Putamen (tissue), 1 donor: ENCODE data around the gene INPP5K.
"Not testable (repeated sequence)": the region's sequence is repeated elsewhere in the genome, so short reads cannot be mapped to it uniquely, and the experiment has no call there.

Experiments
- DNase-seq: peaks from one replicate; pipeline ENCODE4 v3.0.0-alpha.2; 2016; ENCODE audit warnings: low spot score

Gene INPP5K

GRCh38 chr17:1464186-1464585 lies 52.2 kb downstream of the INPP5K start:
- DNase-seq = no peak

DNA sequence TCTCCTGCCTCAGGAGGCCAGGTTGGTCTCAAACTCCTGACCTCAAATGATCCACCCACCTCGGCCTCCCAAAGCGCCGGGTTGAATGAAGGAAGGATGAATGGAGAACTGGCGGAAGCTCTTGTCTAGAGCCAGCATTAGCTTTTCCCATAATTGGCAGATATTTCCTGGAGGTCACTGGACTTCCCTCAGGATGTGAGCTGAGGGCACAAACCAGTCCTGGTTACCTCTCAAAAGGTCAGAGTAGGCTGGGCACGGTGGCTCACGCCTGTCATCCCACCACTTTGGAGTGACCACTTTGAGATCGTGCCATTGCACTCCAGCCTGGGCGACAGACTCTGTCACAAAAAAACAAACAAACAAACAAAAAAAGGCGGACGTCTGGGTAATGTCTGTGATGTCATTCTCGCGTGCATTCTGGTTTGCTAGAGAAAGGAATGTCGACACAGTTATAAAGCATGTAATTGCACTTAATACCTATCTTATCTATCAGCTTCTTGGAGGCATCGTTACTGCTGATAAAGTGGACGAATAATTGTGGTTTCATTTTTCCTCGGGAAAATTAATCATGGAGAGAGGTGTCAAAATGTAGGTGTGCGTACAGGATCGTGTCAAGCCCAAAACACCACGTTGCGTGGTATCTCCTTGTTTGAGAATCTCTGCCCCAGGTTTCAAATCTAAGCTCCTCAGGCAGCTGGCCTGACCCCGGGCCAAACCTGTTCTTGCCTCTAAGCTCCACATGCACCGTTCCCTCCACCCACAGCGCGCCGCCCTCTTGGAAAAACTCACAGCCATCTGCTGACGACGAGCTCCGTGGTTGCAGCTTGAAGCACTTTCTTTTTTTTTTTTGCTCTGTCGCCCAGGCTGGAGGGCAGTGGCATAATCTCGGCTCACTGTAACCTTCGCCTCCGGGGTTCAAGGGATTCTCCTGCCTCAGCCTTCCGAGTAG lies 54.0 kb downstream of the INPP5K start:
- no peak for DNase-seq

- no peak for DNase-seq
Observed at GRCh38 chr17:1461198-1461944, 55.0 kb downstream of the INPP5K start.

DNA sequence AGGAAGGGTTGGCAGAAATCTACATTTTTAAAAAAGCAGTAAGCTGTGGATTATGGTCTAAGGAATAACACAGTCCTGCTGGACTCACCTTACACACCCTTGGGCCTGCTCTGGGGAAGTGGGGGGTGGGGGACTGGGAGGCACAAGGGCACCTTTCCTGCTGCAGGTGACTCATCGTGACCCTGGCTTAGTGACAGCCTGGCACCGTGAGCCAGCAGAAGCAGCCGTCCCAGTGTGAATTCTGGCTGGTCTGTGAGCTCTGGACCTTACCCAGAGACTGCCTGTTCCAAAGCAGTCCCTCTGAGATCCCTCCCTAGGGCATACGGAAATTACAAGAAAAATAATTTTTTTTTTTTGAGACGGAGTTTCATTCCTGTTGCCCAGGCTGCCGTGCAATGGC lies 56.2 kb downstream of the INPP5K start:
- DNase-seq = no peak

DNA sequence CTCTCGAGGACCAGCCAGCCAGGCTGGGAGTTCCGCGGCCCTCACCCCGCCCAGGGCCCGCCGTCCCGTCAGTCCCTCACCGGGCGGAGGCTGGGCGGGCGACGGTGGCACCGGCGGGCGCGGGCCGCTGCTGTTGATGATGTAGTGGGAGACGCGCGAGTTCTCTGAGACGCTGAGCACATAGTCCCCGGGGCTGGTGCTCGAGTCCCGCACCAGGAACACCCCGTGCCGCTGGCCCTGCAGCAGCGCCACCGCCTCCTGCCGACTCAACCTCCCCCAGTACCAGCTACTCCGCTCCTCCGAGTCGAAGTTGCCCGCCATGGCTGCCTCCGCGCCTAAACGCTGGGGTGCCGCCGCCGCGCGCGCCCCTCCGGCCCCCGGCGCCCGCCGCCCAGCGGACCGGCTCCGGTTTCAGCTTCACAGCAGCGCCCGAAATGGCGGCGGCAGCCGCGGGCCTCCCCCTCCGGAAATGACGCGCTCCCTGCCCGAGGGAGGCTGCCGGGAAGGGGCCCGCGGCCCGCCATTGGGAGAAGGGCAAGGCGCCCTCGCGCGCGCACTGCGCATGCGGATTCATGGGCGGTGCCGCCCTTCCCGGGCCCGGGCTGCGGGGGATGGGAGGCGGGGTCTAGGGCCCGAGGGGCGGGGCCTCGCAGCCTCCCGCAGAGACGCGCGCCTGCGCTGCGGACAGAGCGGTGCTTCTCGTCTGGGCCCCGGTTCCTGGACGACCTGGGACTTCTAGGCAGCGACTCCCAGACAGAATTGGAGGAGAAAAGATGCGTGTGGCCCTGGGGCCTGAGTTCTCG lies 60.4 kb downstream of the INPP5K start, which contains the start of gene CRK:
Gene CRK, minus strand, starts transcription at position 436 of the 803 bp plus-strand sequence. Its CDS starts 115 bp downstream, at position 321.
- peak; percentile 97 for DNase-seq

GRCh38 chr17:1455291-1455796 lies 61.1 kb downstream of the INPP5K start:
- peak; percentile 23 for DNase-seq

DNA sequence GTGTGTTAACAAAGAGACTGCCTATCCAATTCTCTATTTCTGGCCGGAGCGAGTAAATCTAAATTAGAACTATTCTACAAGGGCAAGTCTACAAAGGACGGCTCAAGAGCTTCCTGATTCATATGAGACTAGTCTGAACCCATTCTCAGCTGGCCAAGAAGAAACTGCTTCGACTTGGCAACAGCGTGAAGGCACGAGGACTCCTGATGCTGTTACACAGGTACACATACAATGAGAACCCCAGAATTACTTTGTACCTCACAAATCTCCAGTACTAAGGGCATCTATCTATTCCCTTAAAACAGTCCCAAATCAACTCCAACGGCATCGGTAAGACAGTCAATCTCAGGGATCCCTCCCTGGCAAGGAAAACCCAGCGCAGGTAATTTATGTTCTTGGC lies 61.9 kb downstream of the INPP5K start:
- no peak for DNase-seq

GRCh38 chr17:1453694-1454093 lies 62.7 kb downstream of the INPP5K start:
- not testable (repeated sequence) for DNase-seq

GRCh38 chr17:1452836-1453235 lies 63.6 kb downstream of the INPP5K start:
- DNase-seq = no peak

GRCh38 chr17:1450261-1450660 lies 66.2 kb downstream of the INPP5K start:
- DNase-seq = not testable (repeated sequence)

- DNase-seq = no peak
Observed at GRCh38 chr17:1449412-1449967, 66.9 kb downstream of the INPP5K start.

DNA sequence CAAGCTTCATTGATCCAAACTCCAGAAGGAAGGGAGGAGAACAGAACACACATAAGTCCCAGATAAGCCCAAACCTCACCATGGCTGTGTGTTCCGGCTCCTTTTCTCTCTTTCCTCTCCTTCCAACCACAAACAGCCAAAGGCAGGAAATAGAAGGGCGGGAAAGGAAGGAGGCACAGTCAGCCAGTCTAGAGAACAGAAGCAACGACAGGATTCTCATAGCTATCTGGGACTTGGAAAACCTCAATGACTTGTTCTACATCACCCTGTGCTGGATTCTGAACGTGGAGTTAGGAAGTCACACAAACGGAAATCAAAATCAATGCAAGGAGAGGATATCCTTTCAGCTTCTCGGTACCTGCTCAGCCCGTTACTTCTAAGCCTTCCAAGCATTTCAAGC lies 69.4 kb downstream of the INPP5K start:
- no peak for DNase-seq

- no peak for DNase-seq
Observed at GRCh38 chr17:1446201-1446600, 70.2 kb downstream of the INPP5K start.

- DNase-seq = not testable (repeated sequence)
Observed at GRCh38 chr17:1445695-1446094, 70.7 kb downstream of the INPP5K start.
